Keratinocyte (primary cell): Measurements from ENCODE around the gene FCN3. TPM values are rescaled to one million over a fixed set of nuclear protein-coding genes. Genes with fewer than 3 reads are reported as not detected.

ENCODE experiments used
- DNase-seq: peaks from one replicate; pipeline ENCODE4 v3.0.0-alpha.2; 2011; ENCODE audit warnings: low read depth, missing footprints, low spot score
- FAIRE-seq: peaks from 2 replicates; lab custom pipeline; 2011; peaks lifted over from hg19 to GRCh38; lab: Jason Lieb, UNC
- H2AFZ ChIP-seq: 2 replicates; pipeline ENCODE4 v1.6.0; 2012; ENCODE audit warnings: low read length, control low read depth, inconsistent platforms; ENCODE audit not compliant: control insufficient read depth
- H3K27ac ChIP-seq: 2 replicates; pipeline ENCODE4 v1.5.1; 2011; ENCODE audit warnings: low read length; ENCODE audit not compliant: control insufficient read depth, insufficient read depth
- H3K27me3 ChIP-seq: 3 replicates; pipeline ENCODE4 v1.6.0; 2011; ENCODE audit warnings: low read length; ENCODE audit not compliant: control insufficient read depth, insufficient read depth; ENCODE audit errors: extremely low read depth
- H3K36me3 ChIP-seq, 2 experiments: 2 replicates in 1 of 2; 3 replicates in 1 of 2; pipeline ENCODE4 v1.5.1; 2011; ENCODE audit warnings: low read length in 2 of 2, mild to moderate bottlenecking in 1 of 2; ENCODE audit not compliant: control insufficient read depth in 2 of 2, insufficient read depth in 2 of 2; ENCODE audit errors: extremely low read depth in 1 of 2
- H3K4me1 ChIP-seq: 3 replicates; pipeline ENCODE4 v1.5.1; 2011; ENCODE audit warnings: low read length; ENCODE audit not compliant: control insufficient read depth, insufficient read depth; ENCODE audit errors: extremely low read depth
- H3K4me2 ChIP-seq: 3 replicates; pipeline ENCODE4 v1.6.0; 2011; ENCODE audit warnings: low read depth, low read length; ENCODE audit not compliant: control insufficient read depth, insufficient read depth; ENCODE audit errors: extremely low read depth
- H3K4me3 ChIP-seq, 3 experiments: fragments of 200-600 bp in 1 of 3; sonication (generic) in 1 of 3; 2 replicates in 2 of 3; 3 replicates in 1 of 3; pipeline ENCODE4 v1.5.1; 2011 to 2016; ENCODE audit warnings: low read length in 3 of 3, mild to moderate bottlenecking in 3 of 3, control low read depth in 2 of 3, inconsistent platforms in 1 of 3, low read depth in 1 of 3, mixed read lengths in 1 of 3, mixed run types in 1 of 3, moderate library complexity in 1 of 3; ENCODE audit not compliant: control insufficient read depth in 2 of 3, insufficient read depth in 2 of 3; ENCODE audit errors: extremely low read depth in 1 of 3
- H3K79me2 ChIP-seq: 2 replicates; pipeline ENCODE4 v1.6.0; 2012; ENCODE audit warnings: low read length; ENCODE audit not compliant: control insufficient read depth, insufficient read depth
- H3K9ac ChIP-seq: 3 replicates; pipeline ENCODE4 v1.6.0; 2011; ENCODE audit warnings: low read length; ENCODE audit not compliant: control insufficient read depth, insufficient read depth; ENCODE audit errors: extremely low read depth
- H3K9me1 ChIP-seq: 3 replicates; pipeline ENCODE4 v1.6.0; 2011; ENCODE audit warnings: low read length; ENCODE audit not compliant: control insufficient read depth, insufficient read depth; ENCODE audit errors: extremely low read depth
- H3K9me3 ChIP-seq: 2 replicates; pipeline ENCODE4 v1.5.1; 2012; ENCODE audit warnings: low read depth, low read length; ENCODE audit not compliant: control insufficient read depth
- H4K20me1 ChIP-seq: 3 replicates; pipeline ENCODE4 v1.6.0; 2011; ENCODE audit warnings: low read length; ENCODE audit not compliant: control insufficient read depth, insufficient read depth; ENCODE audit errors: extremely low read depth
- CTCF ChIP-seq, 3 experiments: IDR thresholded peaks in 1 of 3; conservative IDR thresholded peaks in 1 of 3; optimal IDR thresholded peaks in 1 of 3; 2 replicates in 2 of 3; 3 replicates in 1 of 3; pipeline versions ENCODE3 to v1.5.1; 2011; ENCODE audit warnings: low read length in 3 of 3, mild to moderate bottlenecking in 3 of 3, moderate library complexity in 2 of 3, control low read depth in 1 of 3, inconsistent platforms in 1 of 3; ENCODE audit not compliant: insufficient read depth in 2 of 3; ENCODE audit errors: extremely low read depth in 1 of 3
- EZH2 ChIP-seq: IDR thresholded peaks from one replicate; pipeline ENCODE4 v1.6.1; 2012; ENCODE audit warnings: inconsistent platforms, mild to moderate bottlenecking, low read length, moderate library complexity
- dilution Hi-C: fragments of 300-500 bp; cut with MboI; formaldehyde crosslinking; loops from one replicate; pipeline ENCODE4 v1.7.0; 2020; ENCODE audit warnings: low sequenced_read_pairs; ENCODE audit not compliant: extremely low pct_ligation_motif_present
- polyA plus RNA-seq, 5 experiments: library from polyadenylated mRNA; depleted of rRNA in 3 of 5; stranded (reverse) in 3 of 5; stranded (forward) in 1 of 5; unstranded in 1 of 5; fragments of >200 nt; gene quantifications; 1 replicate in 1 of 5; 2 replicates in 3 of 5; 3 replicates in 1 of 5; pipeline versions ENCODE4 v1.2.1 to v1.2.3, GENCODE V29; 2011 to 2012; ENCODE audit warnings: missing spikeins in 2 of 5, low read depth in 1 of 5, low replicate concordance in 1 of 5

FCN3 gene
- polyA plus RNA-seq, 1 donor (not counting 4 experiments of a cell fraction or from before 2014, with no cell fraction given) = not detected

- Histone ChIP-seq H3K27me3 (no peaks in the 10 kb centered on the region), H3K4me1 (peaks cover 21% of the 10 kb centered on the region), H3K79me2 (peaks cover 15% of the 10 kb centered on the region), H2AFZ (peak within 1 kb of the TSS; percentile 84), H4K20me1 (no peaks in the 10 kb centered on the region), H3K9me3 (no peaks in the 10 kb centered on the region), H3K9me1 (no peaks in the 10 kb centered on the region), H3K9ac (peak within 1 kb of the TSS; percentile 90), H3K27ac (peak within 1 kb of the TSS; percentile 81), H3K36me3 (no peaks in the 10 kb centered on the region), H3K4me2 (peak within 1 kb of the TSS; percentile 93), H3K4me3 (peak within 1 kb of the TSS; percentile 66 to 86 (median 84))
- dilution Hi-C loops = no loop called here
- FAIRE-seq = no peak
- DNase-seq = peak; percentile 68
- peak; percentile 33 to 66 (median 66) for TF ChIP-seq CTCF (optimal IDR thresholded peaks at IDR 0.05 in 1 of 3, IDR thresholded peaks at IDR 0.05 in 1 of 3, conservative IDR thresholded peaks at IDR 0.05 in 1 of 3; ENCODE audit: extremely low read depth in 1 of 3, insufficient read depth in 2 of 3, low read length in 3 of 3)
- no peak for TF ChIP-seq EZH2
These were observed 17.6 kb upstream of the FCN3 start, which contains the start of gene GPR3 for GRCh38 chr1:27392096-27392777. GPR3 (plus strand) TSS chr1:27392622; CDS start chr1:27393799, 1,177 bp downstream.

- FAIRE-seq (no peak), DNase-seq (no peak)
- Histone ChIP-seq H3K4me2 (peak overlapping the region; percentile 88), H3K4me1 (peaks cover 21% of the 10 kb centered on the region), H3K9ac (peak overlapping the region; percentile 67), H3K4me3 (peak overlapping the region; percentile 57 to 84 (median 66)), H3K9me1 (no peaks in the 10 kb centered on the region), H3K27me3 (no peaks in the 10 kb centered on the region), H3K9me3 (no peaks in the 10 kb centered on the region), H3K27ac (peak overlapping the region; percentile 64), H3K36me3 (no peaks in the 10 kb centered on the region), H3K79me2 (peaks cover 15% of the 10 kb centered on the region), H4K20me1 (no peaks in the 10 kb centered on the region), H2AFZ (peak overlapping the region; percentile 84)
- TF ChIP-seq CTCF (optimal IDR thresholded peaks at IDR 0.05 in 1 of 3, IDR thresholded peaks at IDR 0.05 in 1 of 3, conservative IDR thresholded peaks at IDR 0.05 in 1 of 3; ENCODE audit: extremely low read depth in 1 of 3, insufficient read depth in 2 of 3, low read length in 3 of 3) (peak in 1 of 3 experiments; percentile 33), EZH2 (no peak)
- dilution Hi-C loops = no loop called here
These were observed 17.0 kb upstream of the FCN3 start for GRCh38 chr1:27391511-27392095.
